ENCODE measurements around the gene ANKRD45.
"Not testable (repeated sequence)": the region's sequence is repeated elsewhere in the genome, so short reads cannot be mapped to it uniquely, and the experiment has no call there.

The ANKRD45 gene

DNA sequence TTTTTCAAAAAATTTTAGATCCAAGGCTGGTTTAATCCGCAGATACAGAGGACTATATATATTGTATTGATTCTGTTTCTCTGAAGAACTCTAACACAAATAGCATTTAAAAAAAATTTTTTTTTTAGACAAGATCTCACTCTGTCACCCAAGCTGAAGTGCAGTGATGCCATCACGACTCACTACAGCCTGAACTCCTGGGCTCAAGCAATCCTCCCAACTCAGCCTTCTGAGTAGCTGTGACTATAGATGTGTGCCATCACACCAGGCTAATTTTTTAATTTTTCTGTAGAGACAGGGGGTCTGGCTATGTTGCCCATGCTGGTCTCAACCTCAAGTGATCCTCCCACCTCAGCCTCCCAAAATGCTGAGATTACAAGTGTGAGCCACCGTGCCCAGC, 3.0 kb downstream of the ANKRD45 start:
- Mint-ChIP-seq H3K27me3 (peaks cover 34% of the 10 kb centered on the region), H3K36me3 (ENCODE audit: low read depth) (no peaks in the 10 kb centered on the region), H3K4me3 (no peak overlapping the region)

DNA sequence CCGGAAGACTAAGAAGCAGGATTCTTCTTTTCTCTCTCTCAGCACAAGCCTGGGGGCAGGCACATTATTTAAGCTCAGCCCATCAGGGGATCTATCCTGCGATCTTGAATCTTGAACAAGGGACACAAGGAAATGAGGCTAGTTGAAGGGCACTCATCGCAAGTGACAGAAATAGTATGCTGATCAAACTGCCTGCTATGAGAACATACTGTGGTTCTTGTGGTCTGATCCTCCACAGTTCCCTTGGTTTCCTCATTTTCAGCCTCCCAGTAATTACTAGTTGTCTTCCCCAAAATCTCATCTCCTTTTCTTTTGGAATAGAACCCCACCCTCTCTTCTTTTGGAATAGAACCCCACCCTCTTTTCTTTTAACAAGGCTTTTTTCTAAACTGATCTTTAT, 6.5 kb downstream of the ANKRD45 start:
- Mint-ChIP-seq H3K4me3 (no peak overlapping the region), H3K9me3 (no peaks in the 10 kb centered on the region), H3K27ac (no peak overlapping the region), H3K27me3 (peaks cover 6% of the 10 kb centered on the region), H3K36me3 (ENCODE audit: low read depth) (no peaks in the 10 kb centered on the region), H3K4me1 (ENCODE audit: low read depth) (no peaks in the 10 kb centered on the region)

More for the DNA sequence above, 3.0 kb downstream of the ANKRD45 start:
- Mint-ChIP-seq H3K4me1 (ENCODE audit: low read depth) (peaks cover 4% of the 10 kb centered on the region), H3K9me3 (no peaks in the 10 kb centered on the region), H3K27ac (no peak overlapping the region)

DNA sequence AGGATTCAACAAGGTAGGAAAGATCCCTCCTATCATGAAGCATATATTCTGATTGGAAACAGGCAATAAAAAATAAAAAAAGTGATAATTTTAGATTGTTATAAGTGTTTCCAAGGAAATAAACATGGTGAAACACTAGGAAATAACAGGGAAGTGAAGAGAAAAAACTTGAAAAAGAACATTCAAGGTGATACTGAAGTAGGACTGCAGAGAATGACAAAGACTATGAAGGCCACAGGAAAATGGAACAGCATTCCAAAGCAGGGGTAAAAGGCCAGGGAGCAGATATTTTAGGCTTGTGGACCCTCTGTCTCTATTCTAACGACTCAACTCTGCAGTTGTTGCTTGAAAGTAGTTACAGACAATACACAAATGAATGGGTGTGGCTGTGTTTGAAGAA, 7.9 kb downstream of the ANKRD45 start:
- H3K9me3 Mint-ChIP-seq: no peaks in the 10 kb centered on the region
- no peak overlapping the region for H3K4me3 Mint-ChIP-seq
- H3K36me3 Mint-ChIP-seq (ENCODE audit: low read depth): no peaks in the 10 kb centered on the region
- H3K27me3 Mint-ChIP-seq: no peaks in the 10 kb centered on the region
- no peaks in the 10 kb centered on the region for H3K4me1 Mint-ChIP-seq (ENCODE audit: low read depth)
- H3K27ac Mint-ChIP-seq: no peak overlapping the region

DNA sequence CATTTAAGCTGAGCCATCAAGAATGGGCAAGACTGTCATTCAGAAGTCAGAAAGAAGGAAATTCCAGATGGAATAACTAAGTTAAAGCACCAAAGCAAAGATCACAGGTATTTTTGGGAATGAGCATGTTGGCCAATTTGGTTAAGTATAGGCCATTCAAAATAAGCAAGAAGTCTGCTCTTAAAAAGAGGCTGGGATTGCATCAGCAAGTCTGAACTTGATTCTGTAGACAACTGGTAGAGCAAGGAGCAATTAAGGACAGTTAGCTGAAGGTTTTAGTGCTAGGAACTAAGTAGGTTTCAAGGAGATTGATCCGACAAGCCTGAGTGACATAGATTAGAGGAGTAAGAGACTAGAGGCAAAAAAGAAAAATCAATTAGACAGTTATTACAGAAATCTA, 8.4 kb downstream of the ANKRD45 start:
- H3K27me3 Mint-ChIP-seq: no peaks in the 10 kb centered on the region
- H3K9me3 Mint-ChIP-seq: peaks cover 2% of the 10 kb centered on the region
- H3K4me3 Mint-ChIP-seq: no peak overlapping the region
- H3K4me1 Mint-ChIP-seq (ENCODE audit: low read depth): no peaks in the 10 kb centered on the region
- H3K27ac Mint-ChIP-seq: no peak overlapping the region
- H3K36me3 Mint-ChIP-seq (ENCODE audit: low read depth): no peaks in the 10 kb centered on the region

DNA sequence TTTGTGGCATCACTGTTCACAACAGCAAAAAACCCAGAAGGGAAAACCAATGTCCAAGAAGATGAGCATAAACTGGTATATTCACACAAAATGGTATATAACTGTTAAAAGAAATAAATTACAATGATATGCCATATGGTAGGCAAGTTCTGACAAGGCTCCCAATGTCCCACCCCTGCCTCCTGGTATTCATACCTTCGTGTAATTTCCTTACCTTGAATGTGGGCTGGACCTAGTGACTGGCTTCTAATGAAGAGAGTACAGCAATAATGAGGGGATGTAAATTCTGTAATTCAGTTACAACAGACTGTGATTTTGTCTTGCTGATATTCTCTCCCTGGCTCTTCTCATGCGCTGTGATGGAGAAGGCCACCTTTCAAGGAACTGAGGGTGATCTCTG, 9.3 kb downstream of the ANKRD45 start:
- Mint-ChIP-seq H3K4me3 (no peak overlapping the region), H3K4me1 (ENCODE audit: low read depth) (no peaks in the 10 kb centered on the region), H3K27me3 (no peaks in the 10 kb centered on the region), H3K27ac (no peak overlapping the region), H3K36me3 (ENCODE audit: low read depth) (no peaks in the 10 kb centered on the region), H3K9me3 (peaks cover 4% of the 10 kb centered on the region)

DNA sequence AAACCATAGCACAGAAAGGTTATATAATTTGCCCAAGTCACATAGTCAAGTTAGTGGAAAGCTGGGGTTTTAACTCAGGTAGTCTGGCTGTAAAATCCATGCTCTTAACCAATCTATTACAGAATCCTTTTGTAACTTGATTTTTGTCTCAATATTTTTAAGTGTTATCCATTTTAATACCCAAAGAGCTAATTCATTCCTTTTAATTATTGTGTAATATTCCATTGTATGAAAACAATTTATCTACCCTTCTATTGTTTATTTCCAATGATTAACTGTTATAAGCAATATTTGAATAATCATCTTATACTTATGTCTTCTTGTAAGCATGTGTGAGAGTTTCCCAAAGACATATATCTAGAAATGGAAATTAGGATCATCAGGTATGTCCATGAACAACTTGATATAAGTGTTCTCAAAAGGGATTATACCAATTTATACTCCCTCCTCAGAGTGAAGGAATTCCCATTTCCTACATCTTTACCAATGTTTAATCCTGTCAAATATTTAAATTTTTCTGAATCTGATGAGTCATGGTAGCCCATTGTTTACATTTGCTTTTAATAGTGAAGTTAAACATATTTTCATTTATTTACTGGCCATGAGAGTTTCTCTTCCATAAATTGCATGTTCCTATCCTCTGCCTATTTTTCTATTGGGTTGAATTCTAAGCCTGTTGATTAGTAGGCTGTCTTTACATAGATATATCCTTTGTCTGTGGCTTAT, 20.6 kb downstream of the ANKRD45 start:
- H3K27ac Mint-ChIP-seq: no peak overlapping the region
- no peaks in the 10 kb centered on the region for H3K4me1 Mint-ChIP-seq (ENCODE audit: low read depth)
- H3K27me3 Mint-ChIP-seq: no peaks in the 10 kb centered on the region
- H3K9me3 Mint-ChIP-seq: no peaks in the 10 kb centered on the region
- no peak overlapping the region for H3K4me3 Mint-ChIP-seq
- no peaks in the 10 kb centered on the region for H3K36me3 Mint-ChIP-seq (ENCODE audit: low read depth)

DNA sequence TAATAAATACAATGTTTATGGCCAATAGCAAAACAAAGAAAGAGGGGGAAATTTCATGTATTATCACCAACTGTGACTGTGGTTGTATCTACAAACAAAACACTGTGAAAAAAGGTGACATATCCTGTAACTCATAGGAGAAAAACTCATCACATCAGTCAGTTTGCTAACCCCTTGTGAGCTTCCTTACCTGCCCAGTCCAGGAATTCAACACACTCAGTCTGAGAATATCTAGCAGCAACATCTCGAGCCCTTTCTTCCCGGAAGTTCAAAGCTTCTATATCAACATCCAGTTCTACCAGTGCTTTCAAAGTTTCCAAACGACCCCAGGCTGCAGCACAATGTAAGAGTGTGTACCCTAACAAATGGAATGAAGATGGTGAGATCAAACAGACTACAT, 23.0 kb downstream of the ANKRD45 start:
- Mint-ChIP-seq H3K4me1 (ENCODE audit: low read depth) (no peaks in the 10 kb centered on the region), H3K36me3 (ENCODE audit: low read depth) (no peaks in the 10 kb centered on the region), H3K27ac (no peak overlapping the region), H3K4me3 (no peak overlapping the region), H3K9me3 (no peaks in the 10 kb centered on the region), H3K27me3 (no peaks in the 10 kb centered on the region)

DNA sequence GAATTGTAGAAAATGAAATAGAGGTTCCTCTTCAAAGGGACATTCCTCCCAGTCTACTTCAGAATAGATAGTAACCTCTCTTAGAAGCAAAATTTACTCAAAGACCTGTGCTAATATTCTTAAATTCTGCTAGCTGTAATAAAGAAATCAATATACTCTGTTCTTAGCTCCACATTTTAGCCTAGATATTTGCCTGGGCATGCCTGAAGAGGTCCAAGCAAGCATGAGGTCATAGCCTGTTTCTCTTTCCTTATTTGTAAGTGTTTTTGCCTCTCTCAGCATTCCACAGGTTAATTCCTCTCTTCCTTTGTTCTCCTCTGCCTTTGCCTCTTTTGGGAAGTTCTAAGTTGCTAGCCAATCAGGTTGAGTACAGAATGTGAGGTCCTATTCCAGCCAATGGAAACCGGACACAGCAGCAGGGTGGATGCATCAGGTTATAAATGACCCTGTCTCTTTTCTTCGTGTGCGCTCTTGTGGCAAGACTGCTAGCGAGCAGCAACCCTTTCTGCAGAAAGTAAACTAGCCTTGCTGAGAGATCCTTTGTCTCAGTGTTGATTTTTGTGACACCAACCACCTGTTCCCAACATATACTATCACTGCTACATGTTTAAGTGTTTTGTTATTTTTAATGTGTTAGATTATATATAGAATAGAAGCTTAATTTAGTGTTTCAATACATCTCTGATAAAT, 27.1 kb downstream of the ANKRD45 start:
- H3K4me3 Mint-ChIP-seq; H3K9me3 Mint-ChIP-seq; H3K36me3 Mint-ChIP-seq (ENCODE audit: low read depth); H3K4me1 Mint-ChIP-seq (ENCODE audit: low read depth); H3K27ac Mint-ChIP-seq; H3K27me3 Mint-ChIP-seq: not testable (repeated sequence)

DNA sequence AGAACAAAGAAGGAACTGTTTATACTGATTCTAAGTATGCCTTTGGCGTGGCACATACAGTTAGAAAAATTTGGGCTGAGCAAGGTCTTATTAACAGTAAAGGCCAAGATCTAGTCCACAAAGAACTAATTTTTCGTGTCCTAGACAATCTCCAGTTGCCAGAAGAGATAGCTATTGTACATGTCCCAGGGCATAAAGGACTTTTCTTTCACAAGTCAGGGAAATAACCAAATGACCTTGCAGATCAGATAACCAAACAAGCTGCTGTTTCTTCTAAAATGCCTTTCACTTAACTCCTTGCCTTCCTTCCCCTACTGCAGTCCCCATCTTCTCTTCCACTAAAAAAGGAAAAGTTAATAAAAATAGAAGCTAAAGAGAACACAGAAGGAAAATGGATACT, 30.5 kb downstream of the ANKRD45 start:
- Mint-ChIP-seq H3K4me3 (no peak overlapping the region), H3K27me3 (no peaks in the 10 kb centered on the region), H3K9me3 (no peaks in the 10 kb centered on the region), H3K4me1 (ENCODE audit: low read depth) (no peaks in the 10 kb centered on the region), H3K27ac (no peak overlapping the region), H3K36me3 (ENCODE audit: low read depth) (no peaks in the 10 kb centered on the region)

DNA sequence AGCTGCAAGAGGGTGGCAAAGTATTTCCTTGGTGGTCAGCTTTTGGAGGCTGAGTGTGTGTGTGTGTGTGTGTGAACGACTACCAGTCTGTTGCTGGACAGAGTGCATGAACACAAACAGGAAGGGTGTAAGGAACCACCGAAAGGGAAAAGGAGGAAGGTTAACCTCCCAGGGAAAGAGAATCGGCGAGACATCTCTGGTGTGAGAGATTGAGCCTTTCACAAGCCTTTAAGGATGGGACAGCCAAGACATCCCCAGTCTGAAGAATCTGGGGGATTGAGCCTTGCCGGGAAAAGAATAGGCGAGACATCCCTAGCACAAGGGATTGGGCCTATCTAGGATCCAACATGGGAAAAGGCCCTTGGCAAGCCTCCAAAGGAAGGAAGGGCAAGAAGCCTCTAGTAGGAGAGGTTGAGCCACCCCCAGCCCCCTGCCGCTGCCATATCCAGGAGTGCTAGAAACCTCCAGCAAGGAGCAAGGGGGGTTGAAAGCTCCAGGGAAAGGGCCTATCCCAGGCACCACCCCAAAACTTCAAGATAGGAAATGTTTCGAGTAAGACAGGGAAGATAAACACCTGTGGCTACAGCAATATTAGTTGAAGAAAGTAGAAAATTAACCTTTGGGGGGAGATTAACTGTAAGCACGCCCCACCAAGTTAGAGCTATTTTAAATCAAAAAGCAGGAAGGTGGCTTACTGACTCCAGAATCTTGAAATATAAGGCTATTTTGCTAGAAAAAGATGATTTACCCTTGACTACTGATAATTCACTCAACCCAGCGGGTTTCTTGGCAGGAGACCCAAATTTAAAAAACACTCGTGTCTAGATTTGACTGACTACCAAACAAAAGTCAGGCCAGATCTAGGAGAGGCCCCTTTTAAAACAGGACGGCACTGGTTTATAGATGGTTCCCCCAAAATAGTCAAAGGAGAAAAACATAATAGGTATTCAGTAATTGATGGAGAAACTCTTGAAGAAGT, 31.3 kb downstream of the ANKRD45 start:
- Mint-ChIP-seq H3K27ac (no peak overlapping the region), H3K27me3 (no peaks in the 10 kb centered on the region), H3K9me3 (no peaks in the 10 kb centered on the region), H3K36me3 (ENCODE audit: low read depth) (no peaks in the 10 kb centered on the region), H3K4me1 (ENCODE audit: low read depth) (no peaks in the 10 kb centered on the region), H3K4me3 (no peak overlapping the region)

DNA sequence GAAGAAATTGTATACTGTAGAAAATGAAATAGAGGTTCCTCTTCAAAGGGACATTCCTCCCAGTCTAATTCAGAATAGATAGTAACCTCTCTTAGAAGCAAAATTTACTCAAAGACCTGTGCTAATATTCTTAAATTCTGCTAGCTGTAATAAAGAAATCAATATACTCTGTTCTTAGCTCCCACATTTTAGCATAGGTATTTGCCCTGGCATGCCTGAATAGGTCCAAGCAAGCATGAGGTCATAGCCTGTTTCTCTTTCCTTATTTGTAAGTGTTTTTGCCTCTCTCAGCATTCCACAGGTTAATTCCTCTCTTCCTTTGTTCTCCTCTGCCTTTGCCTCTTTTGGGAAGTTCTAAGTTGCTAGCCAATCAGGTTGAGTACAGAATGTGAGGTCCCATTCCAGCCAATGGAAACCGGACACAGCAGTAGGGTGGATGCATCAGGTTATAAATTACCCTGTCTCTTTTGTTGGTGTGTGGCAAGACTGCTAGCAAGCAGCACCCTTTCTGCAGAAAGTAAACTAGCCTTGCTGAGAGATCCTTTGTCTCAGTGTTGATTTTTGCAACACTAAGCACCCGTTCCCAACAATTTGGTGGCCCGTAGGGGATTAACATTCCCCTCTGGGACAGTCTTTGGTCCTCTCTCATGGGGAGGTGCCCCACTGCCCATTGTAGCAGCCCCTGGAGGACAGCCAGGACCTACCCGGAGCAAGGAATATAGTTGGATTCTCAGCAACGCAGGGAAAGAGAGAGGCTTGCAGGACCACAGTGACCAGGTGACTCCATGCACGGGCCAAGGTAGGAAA, 32.2 kb downstream of the ANKRD45 start:
- H3K36me3 Mint-ChIP-seq (ENCODE audit: low read depth); H3K4me3 Mint-ChIP-seq; H3K4me1 Mint-ChIP-seq (ENCODE audit: low read depth); H3K27me3 Mint-ChIP-seq; H3K27ac Mint-ChIP-seq; H3K9me3 Mint-ChIP-seq: not testable (repeated sequence)

DNA sequence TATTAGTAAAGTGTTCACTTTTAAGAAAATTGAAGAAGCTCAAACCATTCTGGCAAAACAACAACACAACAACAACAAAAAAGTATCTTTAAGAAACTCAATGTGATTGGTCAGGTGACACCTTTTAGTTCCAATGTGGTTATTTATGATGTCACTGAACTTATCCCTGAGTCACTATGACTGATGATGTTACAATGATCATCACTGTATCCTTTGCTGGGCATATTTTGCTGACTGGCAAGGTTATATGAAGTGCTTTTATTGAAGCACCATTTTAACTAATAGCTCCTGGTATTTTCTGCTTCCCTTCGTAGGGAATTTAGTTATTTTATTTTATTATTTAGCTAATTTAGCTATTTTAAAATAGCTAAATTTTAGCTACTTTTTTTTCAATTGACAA, 34.5 kb downstream of the ANKRD45 start, which contains the start of gene TEX50:
TSS of gene TEX50 (plus strand) at position 223 of the 400 bp plus-strand sequence. CDS start 184 bp downstream, outside the sequence.
- no peaks in the 10 kb centered on the region for H3K9me3 Mint-ChIP-seq
- no peaks in the 10 kb centered on the region for H3K27me3 Mint-ChIP-seq
- no peak within 1 kb of the TSS for H3K27ac Mint-ChIP-seq
- H3K36me3 Mint-ChIP-seq (ENCODE audit: low read depth): no peaks in the 10 kb centered on the region
- no peaks in the 10 kb centered on the region for H3K4me1 Mint-ChIP-seq (ENCODE audit: low read depth)
- H3K4me3 Mint-ChIP-seq: no peak within 1 kb of the TSS

DNA sequence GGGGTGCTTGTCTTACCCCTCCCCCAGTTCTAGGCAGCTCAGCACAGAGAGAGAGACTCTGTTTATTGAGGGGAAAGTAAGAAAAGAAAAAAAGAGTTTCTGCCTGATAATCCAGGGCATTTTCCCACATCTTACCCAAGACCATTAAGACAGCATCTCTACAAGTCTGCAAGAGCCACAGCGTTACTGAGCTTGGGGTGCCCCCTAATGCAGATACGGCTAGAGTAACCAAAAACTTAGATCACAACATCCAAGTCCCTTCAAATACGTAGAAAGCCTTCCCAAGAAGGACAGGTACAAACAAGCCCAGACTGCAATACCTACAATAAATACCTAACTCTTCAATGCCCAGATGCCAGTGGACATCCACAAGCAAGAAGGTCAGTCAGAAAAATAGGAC, 40.8 kb downstream of the ANKRD45 start:
- H3K27ac Mint-ChIP-seq: no peak overlapping the region
- no peaks in the 10 kb centered on the region for H3K36me3 Mint-ChIP-seq (ENCODE audit: low read depth)
- H3K27me3 Mint-ChIP-seq: no peaks in the 10 kb centered on the region
- H3K4me1 Mint-ChIP-seq (ENCODE audit: low read depth): no peaks in the 10 kb centered on the region
- H3K4me3 Mint-ChIP-seq: no peak overlapping the region
- no peaks in the 10 kb centered on the region for H3K9me3 Mint-ChIP-seq

DNA sequence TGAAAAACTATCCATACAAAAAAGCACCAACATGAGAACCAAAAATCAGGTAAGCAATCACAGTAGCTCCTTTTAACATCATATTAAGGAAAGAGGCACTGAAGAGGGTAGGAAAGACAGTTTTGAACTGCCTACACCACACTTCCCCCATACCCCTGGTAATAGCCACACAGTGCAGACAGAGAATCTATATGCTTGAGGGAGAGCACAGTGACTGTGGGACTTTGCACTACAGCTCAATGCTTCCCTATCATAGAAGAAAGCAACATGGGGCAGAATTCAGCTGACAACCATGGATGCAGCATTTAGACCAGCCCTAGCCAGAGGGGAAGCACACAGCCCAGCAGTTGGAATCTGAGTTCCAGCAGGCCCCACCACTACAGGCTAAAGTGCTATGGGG, 42.4 kb downstream of the ANKRD45 start:
- Mint-ChIP-seq H3K27me3 (no peaks in the 10 kb centered on the region), H3K4me1 (ENCODE audit: low read depth) (no peaks in the 10 kb centered on the region), H3K9me3 (no peaks in the 10 kb centered on the region), H3K27ac (no peak overlapping the region), H3K36me3 (ENCODE audit: low read depth) (no peaks in the 10 kb centered on the region), H3K4me3 (no peak overlapping the region)

Data from stimulated activated naive CD8-positive, alpha-beta T cell treated with anti-CD3 and anti-CD28 coated beads, Interleukin-15, Interleukin-2, amounts not matched to agents 100 ng/mL and 50 ng/mL, for 24 hours (primary cell).